Pancreas (tissue), 10 donors: Measurements from ENCODE around the gene MSRB3. TPM values are rescaled to one million over a fixed set of nuclear protein-coding genes. Genes with fewer than 3 reads are reported as not detected.

ENCODE experiments used
- ATAC-seq, 4 donors: fragments of 200-7000 bp; cut with Tn5 transposase; one replicate each; pipeline versions ENCODE4 v1.8.0 to v1.9.1; 2020; ENCODE audit warnings: mild to moderate bottlenecking in 4 of 4, moderate library complexity in 4 of 4
- DNase-seq, 6 donors: peaks; one replicate each; pipeline ENCODE4 v3.0.0-alpha.2; 2020
- FAIRE-seq: peaks from 2 replicates; lab custom pipeline; 2012; peaks lifted over from hg19 to GRCh38; lab: Jason Lieb, UNC
- H3K27ac ChIP-seq, 4 donors: fragments of 200-600 bp; sonication (generic); 1 replicate in 3 of 4; 2 replicates in 1 of 4; pipeline versions ENCODE4 v1.5.0 to v1.8.0; 2020
- H3K27me3 ChIP-seq, 4 donors: fragments of 200-600 bp; one replicate each; pipeline ENCODE4 v1.8.0; 2021
- H3K36me3 ChIP-seq, 3 donors: fragments of 200-600 bp; sonication (generic) in 1 of 3; one replicate each; pipeline versions ENCODE4 v1.5.0 to v1.8.0; 2020 to 2021
- H3K4me1 ChIP-seq, 3 donors: fragments of 200-600 bp; one replicate each; pipeline ENCODE4 v1.8.0; 2021
- H3K4me3 ChIP-seq, 4 donors: fragments of 200-600 bp; sonication (generic) in 2 of 4; one replicate each; pipeline versions ENCODE4 v1.5.0 to v1.8.0; 2020 to 2021
- H3K9me3 ChIP-seq, 4 donors: fragments of 200-600 bp; one replicate each; pipeline ENCODE4 v1.8.0; 2021
- WGBS, 2 donors: extraction: QIAGEN DNeasy Blood & Tissue Kit; methylation state at CpG; one replicate each; pipeline ENCODE4 v1.1.7; 2013; 5-methylcytosine and 5-hydroxymethylcytosine counted together
- intact Hi-C, 3 donors: fragments of 100-400 bp; cut with DNase I; formaldehyde crosslinking; loops; one replicate each; pipeline versions ENCODE4 v1.11.1 to v1.14.2; 2022
- polyA plus RNA-seq, 2 donors: library from polyadenylated mRNA; stranded (reverse); fragments of 200-250 nt; gene quantifications; one replicate each; pipeline ENCODE4 v1.2.3, GENCODE V29; 2013
- total RNA-seq, 6 donors: library from RNA; stranded (reverse); fragmentation: NEBNext Ultra II Directional in 4 of 6; extraction: Animal tissue kit (Norgen Biotek cat#: 25700) in 4 of 6; gene quantifications; one replicate each; pipeline versions ENCODE4 v1.2.1 to v1.2.4, GENCODE V29; 2021 to 2023
- TF ChIP-seq, protein P1 (sequence below), 4 donors: fragments of 200-600 bp; sonication (generic) in 3 of 4; IDR thresholded peaks; one replicate each; pipeline versions ENCODE4 v1.5.0 to v1.8.0; 2021; ENCODE audit warnings: antibody characterized with exemption in 4 of 4
- donor health status: healthy with polysubstance abuse.
- donor health status: DM: no; HTN: no; CAD: no; lungs with moderate emphysema.
- donor health status: DM: no; HTN: no; CAD: no.
- donor health status: control.
- donor health status: control.
- donor health status: Bipolar disorder and iron deficiency.
- donor health status: DM: yes; HTN: yes; CAD: no.
- donor health status: DM: no; HTN: no; CAD: no.
- donor health status: DM: no; HTN: no; CAD: no.
- donor health status: DM: yes; HTN: yes; CAD: no.

Gene MSRB3
- total and polyA plus RNA-seq, 8 donors, result 3.2 to 11.8 (median 3.9) TPM

DNA sequence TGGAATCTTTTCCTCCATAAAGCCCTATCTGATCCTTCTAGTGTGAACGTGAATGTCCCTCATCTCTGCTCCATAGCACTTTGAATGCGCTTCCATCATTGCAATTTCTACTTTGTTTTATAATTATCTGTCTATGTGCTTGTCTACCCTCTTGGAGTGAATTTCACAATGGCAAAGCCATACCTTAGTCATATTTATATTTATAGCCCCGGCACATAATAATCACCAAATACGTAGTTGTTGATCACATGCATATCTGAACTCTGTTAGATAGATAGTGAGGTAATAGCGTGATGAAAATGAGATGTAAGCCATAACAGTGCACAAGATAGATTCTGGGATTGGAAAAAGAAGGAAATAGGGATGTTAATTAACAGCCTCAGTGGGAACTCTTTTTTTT lies 55.2 kb downstream of the MSRB3 start:
- ATAC-seq, result no peak
- Histone ChIP-seq H3K27me3 (peaks cover 0 to 3% (median 0%) of the 10 kb centered on the region in 4 donors), H3K27ac (no peak overlapping the region), H3K9me3 (no peaks in the 10 kb centered on the region), H3K4me3 (no peak overlapping the region), H3K36me3 (no peaks in the 10 kb centered on the region), H3K4me1 (no peaks in the 10 kb centered on the region)
- 87 to 96% methylated on average over 5 of the region's 5 CpGs for WGBS, 2 donors
- TF ChIP-seq, protein P1, sequence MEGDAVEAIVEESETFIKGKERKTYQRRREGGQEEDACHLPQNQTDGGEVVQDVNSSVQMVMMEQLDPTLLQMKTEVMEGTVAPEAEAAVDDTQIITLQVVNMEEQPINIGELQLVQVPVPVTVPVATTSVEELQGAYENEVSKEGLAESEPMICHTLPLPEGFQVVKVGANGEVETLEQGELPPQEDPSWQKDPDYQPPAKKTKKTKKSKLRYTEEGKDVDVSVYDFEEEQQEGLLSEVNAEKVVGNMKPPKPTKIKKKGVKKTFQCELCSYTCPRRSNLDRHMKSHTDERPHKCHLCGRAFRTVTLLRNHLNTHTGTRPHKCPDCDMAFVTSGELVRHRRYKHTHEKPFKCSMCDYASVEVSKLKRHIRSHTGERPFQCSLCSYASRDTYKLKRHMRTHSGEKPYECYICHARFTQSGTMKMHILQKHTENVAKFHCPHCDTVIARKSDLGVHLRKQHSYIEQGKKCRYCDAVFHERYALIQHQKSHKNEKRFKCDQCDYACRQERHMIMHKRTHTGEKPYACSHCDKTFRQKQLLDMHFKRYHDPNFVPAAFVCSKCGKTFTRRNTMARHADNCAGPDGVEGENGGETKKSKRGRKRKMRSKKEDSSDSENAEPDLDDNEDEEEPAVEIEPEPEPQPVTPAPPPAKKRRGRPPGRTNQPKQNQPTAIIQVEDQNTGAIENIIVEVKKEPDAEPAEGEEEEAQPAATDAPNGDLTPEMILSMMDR (IDR thresholded peaks at IDR 0.05), result no peak
- intact Hi-C loops, result no loop called here
- FAIRE-seq, result no peak
- DNase-seq, result no peak

DNA sequence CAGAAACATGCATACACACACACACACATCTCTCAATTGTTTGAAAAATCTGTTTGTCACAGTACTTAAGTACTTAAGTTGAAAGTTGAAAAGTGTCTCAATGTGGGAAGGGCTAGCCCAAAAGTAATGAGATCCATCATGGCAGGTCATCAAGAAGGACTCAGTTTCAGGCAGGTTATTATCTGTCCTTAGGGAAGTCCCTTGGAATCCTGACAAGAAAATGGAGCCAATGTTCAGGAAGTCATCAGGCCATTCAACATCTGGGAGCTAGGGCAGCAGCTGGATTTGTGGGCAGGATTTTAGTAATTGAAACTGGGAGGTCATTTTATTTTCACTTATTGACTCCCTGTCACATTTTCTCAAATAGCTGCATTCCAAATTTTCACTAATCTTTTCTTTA lies 56.0 kb downstream of the MSRB3 start:
- H3K4me1 ChIP-seq, result no peaks in the 10 kb centered on the region
- H3K27ac ChIP-seq, result no peak overlapping the region
- H3K27me3 ChIP-seq, result peaks cover 0 to 3% (median 0%) of the 10 kb centered on the region in 4 donors
- no peaks in the 10 kb centered on the region for H3K9me3 ChIP-seq
- TF ChIP-seq, protein P1 (IDR thresholded peaks at IDR 0.05), result no peak
- H3K4me3 ChIP-seq, result no peak overlapping the region
- ATAC-seq (no peak), FAIRE-seq (no peak), DNase-seq (no peak)
- H3K36me3 ChIP-seq, result no peaks in the 10 kb centered on the region
- intact Hi-C loops, result no loop called here

DNA sequence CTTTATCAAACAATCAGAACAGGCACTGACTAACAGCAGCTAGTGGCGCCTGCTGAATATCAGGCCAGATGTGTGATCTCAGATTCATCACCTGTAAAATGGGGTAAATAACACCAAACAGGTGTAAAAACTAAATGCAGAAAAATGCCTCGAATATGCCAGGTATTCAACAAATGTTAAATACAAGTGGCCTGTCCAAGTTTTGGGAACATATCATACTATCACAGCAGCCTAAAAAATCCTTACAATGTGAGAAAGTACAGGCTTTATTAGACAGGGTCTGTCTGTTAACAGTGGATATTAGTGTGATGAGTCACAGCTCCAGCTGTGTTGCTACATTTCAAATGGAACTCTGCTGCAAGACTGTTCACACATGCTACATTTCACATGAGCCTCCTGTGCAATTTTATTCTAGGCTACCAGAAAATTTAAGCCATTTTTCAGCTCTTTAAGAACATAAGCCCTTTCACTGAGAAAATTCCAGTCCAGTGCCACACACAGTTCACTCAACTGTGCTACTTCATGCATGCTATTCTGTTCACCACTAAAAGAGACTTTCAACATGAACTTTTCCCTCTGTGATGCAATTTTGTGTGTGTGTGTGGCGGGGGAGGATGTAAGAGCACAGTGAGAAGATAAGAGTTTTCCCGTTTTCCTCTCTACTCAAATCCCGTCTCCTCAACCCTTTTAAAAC lies 56.7 kb downstream of the MSRB3 start:
- FAIRE-seq, result no peak
- H3K36me3 ChIP-seq, result no peaks in the 10 kb centered on the region
- H3K9me3 ChIP-seq, result no peaks in the 10 kb centered on the region
- intact Hi-C loops, result no loop called here
- H3K27me3 ChIP-seq, result peaks cover 0 to 3% (median 0%) of the 10 kb centered on the region in 4 donors
- H3K4me3 ChIP-seq, result no peak overlapping the region
- TF ChIP-seq, protein P1 (IDR thresholded peaks at IDR 0.05), result no peak
- no peak overlapping the region for H3K27ac ChIP-seq
- H3K4me1 ChIP-seq, result no peaks in the 10 kb centered on the region
- 65% methylated on average over 5 of the region's 5 CpGs for WGBS, 2 donors
- peak in 1 of 6 donors; percentile 29 for DNase-seq
- peak; percentile 53 to 77 (median 73) for ATAC-seq

GRCh38 chr12:65335981-65336380 lies 57.5 kb downstream of the MSRB3 start:
- ATAC-seq (no peak), FAIRE-seq (no peak), DNase-seq (no peak)
- no peaks in the 10 kb centered on the region for H3K9me3 ChIP-seq
- WGBS, 2 donors, result 84 to 92% methylated on average over 1 of the region's 1 CpG
- no peak overlapping the region for H3K27ac ChIP-seq
- no peaks in the 10 kb centered on the region for H3K36me3 ChIP-seq
- H3K27me3 ChIP-seq, result peaks cover 0 to 3% (median 0%) of the 10 kb centered on the region in 4 donors
- H3K4me3 ChIP-seq, result no peak overlapping the region
- TF ChIP-seq, protein P1 (IDR thresholded peaks at IDR 0.05), result no peak
- intact Hi-C loops, result no loop called here
- H3K4me1 ChIP-seq, result no peaks in the 10 kb centered on the region

DNA sequence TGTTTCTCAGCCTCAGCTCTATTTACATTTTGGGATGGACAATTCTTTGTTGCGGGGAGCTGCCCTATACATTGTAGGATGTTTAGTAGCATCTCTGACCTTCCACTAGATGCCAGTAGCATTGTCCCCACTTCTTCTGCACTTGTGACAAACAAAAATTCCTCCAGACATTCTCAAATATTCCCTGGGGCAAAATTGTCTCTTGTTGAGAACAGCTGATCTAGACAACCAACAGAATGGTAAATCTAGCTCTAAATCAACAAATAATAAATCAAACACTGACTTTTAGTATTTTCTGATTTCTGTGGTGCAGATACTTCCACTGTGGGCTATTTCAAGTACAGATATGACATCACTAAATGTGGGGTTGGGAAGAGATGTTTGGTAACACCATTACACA lies 60.7 kb downstream of the MSRB3 start:
- no peak for FAIRE-seq
- H3K27me3 ChIP-seq, result peaks cover 0 to 3% (median 0%) of the 10 kb centered on the region in 4 donors

More for the DNA sequence above, 60.7 kb downstream of the MSRB3 start:
- DNase-seq (no peak), ATAC-seq (no peak)
- no peaks in the 10 kb centered on the region for H3K9me3 ChIP-seq
- 94 to 95% methylated on average over 1 of the region's 1 CpG for WGBS, 2 donors
- no peaks in the 10 kb centered on the region for H3K36me3 ChIP-seq
- intact Hi-C loops, result no loop called here
- no peaks in the 10 kb centered on the region for H3K4me1 ChIP-seq
- no peak overlapping the region for H3K27ac ChIP-seq
- no peak overlapping the region for H3K4me3 ChIP-seq
- TF ChIP-seq, protein P1 (IDR thresholded peaks at IDR 0.05), result no peak
